Spleen (tissue), 7 donors: Measurements from ENCODE around the gene PTPN2.

Experiments
- CTCF ChIP-seq, 11 experiments: fragments of 200-600 bp in 7 of 11; fragments of 450-650 bp in 4 of 11; sonication (generic) in 4 of 11; IDR thresholded peaks in 8 of 11; conservative IDR thresholded peaks in 3 of 11; 1 replicate in 7 of 11; 2 replicates in 4 of 11; pipeline versions ENCODE4 v1.4.0 to v1.8.0; 2016 to 2021; ENCODE audit warnings: antibody characterized with exemption in 11 of 11, inconsistent platforms in 4 of 11, mild to moderate bottlenecking in 1 of 11
- POLR2A ChIP-seq, 3 donors: fragments of 450-650 bp; IDR thresholded peaks; one replicate each; pipeline ENCODE4 v1.5.1; 2017; ENCODE audit warnings: antibody characterized with exemption in 3 of 3, mild to moderate bottlenecking in 1 of 3
- POLR2AphosphoS5 ChIP-seq, 3 donors: sonication (generic); formaldehyde crosslinking; IDR thresholded peaks; one replicate each; pipeline ENCODE4 v1.5.1; 2017; ENCODE audit warnings: antibody characterized with exemption in 3 of 3
- donor health status: DM: no; HTN: no; CAD: no; lungs with moderate emphysema.
- donor health status: DM: no; HTN: no; CAD: no.
- donor health status: DM: no; HTN: no; CAD: no.

DNA sequence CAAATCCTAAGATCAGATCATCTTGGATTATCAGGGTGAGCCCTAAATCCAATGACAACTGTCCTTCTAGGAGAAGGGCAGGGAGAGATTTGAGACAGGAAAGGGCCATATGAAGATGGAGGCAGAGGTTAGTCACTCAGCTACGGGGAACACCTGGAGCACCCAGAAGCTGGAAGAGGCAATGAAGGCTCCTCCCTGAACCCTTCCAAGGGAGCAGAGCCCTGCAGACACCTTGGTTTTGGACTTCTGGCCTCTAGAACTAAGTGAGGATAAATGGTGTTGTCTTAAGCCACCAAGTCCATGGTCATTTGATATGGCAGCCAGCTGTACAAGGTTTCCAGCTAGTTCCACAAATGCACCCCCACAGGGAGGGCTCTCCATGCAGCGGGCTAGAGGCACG lies 6.9 kb upstream of the PTPN2 start:
- TF ChIP-seq CTCF (IDR thresholded peaks at IDR 0.05 in 8 of 11, conservative IDR thresholded peaks at IDR 0.05 in 3 of 11) (no peak), POLR2A (IDR thresholded peaks at IDR 0.05) (no peak), POLR2AphosphoS5 (IDR thresholded peaks at IDR 0.05) (no peak)
